Pancreas (tissue), 10 donors: ENCODE data around the gene MATK. TPM values are rescaled to one million over a fixed set of nuclear protein-coding genes. Genes with fewer than 3 reads are reported as not detected.

Experiments used
- ATAC-seq, 4 donors: fragments of 200-7000 bp; cut with Tn5 transposase; one replicate each; pipeline versions ENCODE4 v1.8.0 to v1.9.1; 2020; ENCODE audit warnings: mild to moderate bottlenecking in 4 of 4, moderate library complexity in 4 of 4
- DNase-seq, 6 donors: peaks; one replicate each; pipeline ENCODE4 v3.0.0-alpha.2; 2020
- FAIRE-seq: peaks from 2 replicates; lab custom pipeline; 2012; peaks lifted over from hg19 to GRCh38; lab: Jason Lieb, UNC
- H3K27ac ChIP-seq, 4 donors: fragments of 200-600 bp; sonication (generic); 1 replicate in 3 of 4; 2 replicates in 1 of 4; pipeline versions ENCODE4 v1.5.0 to v1.8.0; 2020
- H3K27me3 ChIP-seq, 4 donors: fragments of 200-600 bp; one replicate each; pipeline ENCODE4 v1.8.0; 2021
- H3K36me3 ChIP-seq, 3 donors: fragments of 200-600 bp; sonication (generic) in 1 of 3; one replicate each; pipeline versions ENCODE4 v1.5.0 to v1.8.0; 2020 to 2021
- H3K4me1 ChIP-seq, 3 donors: fragments of 200-600 bp; one replicate each; pipeline ENCODE4 v1.8.0; 2021
- H3K4me3 ChIP-seq, 4 donors: fragments of 200-600 bp; sonication (generic) in 2 of 4; one replicate each; pipeline versions ENCODE4 v1.5.0 to v1.8.0; 2020 to 2021
- H3K9me3 ChIP-seq, 4 donors: fragments of 200-600 bp; one replicate each; pipeline ENCODE4 v1.8.0; 2021
- CTCF ChIP-seq, 4 donors: fragments of 200-600 bp; sonication (generic) in 3 of 4; IDR thresholded peaks; one replicate each; pipeline versions ENCODE4 v1.5.0 to v1.8.0; 2021; ENCODE audit warnings: antibody characterized with exemption in 4 of 4
- WGBS, 2 donors: extraction: QIAGEN DNeasy Blood & Tissue Kit; methylation state at CpG; one replicate each; pipeline ENCODE4 v1.1.7; 2013; 5-methylcytosine and 5-hydroxymethylcytosine counted together
- intact Hi-C, 3 donors: fragments of 100-400 bp; cut with DNase I; formaldehyde crosslinking; loops; one replicate each; pipeline versions ENCODE4 v1.11.1 to v1.14.2; 2022
- polyA plus RNA-seq, 2 donors: library from polyadenylated mRNA; stranded (reverse); fragments of 200-250 nt; gene quantifications; one replicate each; pipeline ENCODE4 v1.2.3, GENCODE V29; 2013
- total RNA-seq, 6 donors: library from RNA; stranded (reverse); fragmentation: NEBNext Ultra II Directional in 4 of 6; extraction: Animal tissue kit (Norgen Biotek cat#: 25700) in 4 of 6; gene quantifications; one replicate each; pipeline versions ENCODE4 v1.2.1 to v1.2.4, GENCODE V29; 2021 to 2023
- donor health status: healthy with polysubstance abuse.
- donor health status: DM: no; HTN: no; CAD: no; lungs with moderate emphysema.
- donor health status: DM: no; HTN: no; CAD: no.
- donor health status: control.
- donor health status: control.
- donor health status: Bipolar disorder and iron deficiency.
- donor health status: DM: yes; HTN: yes; CAD: no.
- donor health status: DM: no; HTN: no; CAD: no.
- donor health status: DM: no; HTN: no; CAD: no.
- donor health status: DM: yes; HTN: yes; CAD: no.

Gene MATK
- total RNA-seq (1 to 10 TPM in 2 of 6 donors, under 1 TPM in 2, not detected in 2; 0.69 to 3.9 (median 1.5) TPM), polyA plus RNA-seq (1 to 10 TPM; 1.6 to 1.8 TPM)

GRCh38 chr19:3785938-3786824 lies at the start of gene MATK:
TSS of gene MATK (minus strand) at chr19:3786381. CDS start at chr19:3785135, 1,246 bp downstream.
- DNase-seq (peak in 1 of 6 donors; percentile 50), FAIRE-seq (no peak), ATAC-seq (peak in 2 of 4 donors; percentile 19 to 25)
- no peak for TF ChIP-seq CTCF (IDR thresholded peaks at IDR 0.05)
- H3K27ac ChIP-seq = no peak within 1 kb of the TSS
- peaks cover 0 to 4% (median 0%) of the 10 kb centered on the region in 4 donors for H3K9me3 ChIP-seq
- 5 to 6% methylated on average over 26 to 100 of the region's 101 CpGs for WGBS, 2 donors
- no peaks in the 10 kb centered on the region for H3K4me1 ChIP-seq
- no peaks in the 10 kb centered on the region for H3K27me3 ChIP-seq
- intact Hi-C loops = no loop called here
- peak within 1 kb of the TSS in 2 of 4 donors; percentile 5 to 38 for H3K4me3 ChIP-seq
- no peaks in the 10 kb centered on the region for H3K36me3 ChIP-seq

- WGBS, 2 donors = 79 to 82% methylated on average over 9 of the region's 9 CpGs
- DNase-seq = no peak
- intact Hi-C loops = no loop called here
- no peaks in the 10 kb centered on the region for H3K9me3 ChIP-seq
- no peaks in the 10 kb centered on the region for H3K4me1 ChIP-seq
- H3K27me3 ChIP-seq = no peaks in the 10 kb centered on the region
- no peak for ATAC-seq
- no peaks in the 10 kb centered on the region for H3K36me3 ChIP-seq
- no peak overlapping the region for H3K27ac ChIP-seq
- no peak for TF ChIP-seq CTCF (IDR thresholded peaks at IDR 0.05)
- H3K4me3 ChIP-seq = no peak overlapping the region
- no peak for FAIRE-seq
Measured at GRCh38 chr19:3835055-3835435, 48.9 kb upstream of the MATK start.

GRCh38 chr19:3834349-3835054 lies 48.3 kb upstream of the MATK start:
- Histone ChIP-seq H3K27ac (no peak overlapping the region), H3K27me3 (no peaks in the 10 kb centered on the region), H3K4me1 (no peaks in the 10 kb centered on the region), H3K4me3 (no peak overlapping the region), H3K36me3 (no peaks in the 10 kb centered on the region), H3K9me3 (no peaks in the 10 kb centered on the region)
- ATAC-seq (no peak), FAIRE-seq (no peak), DNase-seq (no peak)
- 72 to 83% methylated on average over 35 of the region's 35 CpGs for WGBS, 2 donors
- intact Hi-C loops = no loop called here
- TF ChIP-seq CTCF (IDR thresholded peaks at IDR 0.05) = no peak

- H3K27ac ChIP-seq = no peak overlapping the region
- no peaks in the 10 kb centered on the region for H3K36me3 ChIP-seq
- no peak for DNase-seq
- TF ChIP-seq CTCF (IDR thresholded peaks at IDR 0.05) = no peak
- H3K4me1 ChIP-seq = no peaks in the 10 kb centered on the region
- no peak for FAIRE-seq
- intact Hi-C loops = no loop called here
- no peak overlapping the region for H3K4me3 ChIP-seq
- no peaks in the 10 kb centered on the region for H3K27me3 ChIP-seq
- no peak for ATAC-seq
- no peaks in the 10 kb centered on the region for H3K9me3 ChIP-seq
- WGBS, 2 donors = 55 to 58% methylated on average over 32 to 34 of the region's 34 CpGs
Measured at GRCh38 chr19:3833578-3834348, 47.6 kb upstream of the MATK start.
